ENCODE results near the gene L3MBTL3.

GRCh38 chr6:130185658-130186057 lies 167.3 kb downstream of the L3MBTL3 start:
- TF ChIP-seq GATA1 (IDR thresholded peaks at IDR 0.05; ENCODE audit: low read depth, low read length) (no peak), POLR2A (IDR thresholded peaks at IDR 0.05; ENCODE audit: low read length) (no peak)
